Iris pigment epithelial cell (primary cell): ENCODE data around the gene KMT2B.

Experiments used
- DNase-seq: peaks from one replicate; pipeline ENCODE4 v3.0.0-alpha.2; 2011; ENCODE audit warnings: low read depth

Gene KMT2B

DNA sequence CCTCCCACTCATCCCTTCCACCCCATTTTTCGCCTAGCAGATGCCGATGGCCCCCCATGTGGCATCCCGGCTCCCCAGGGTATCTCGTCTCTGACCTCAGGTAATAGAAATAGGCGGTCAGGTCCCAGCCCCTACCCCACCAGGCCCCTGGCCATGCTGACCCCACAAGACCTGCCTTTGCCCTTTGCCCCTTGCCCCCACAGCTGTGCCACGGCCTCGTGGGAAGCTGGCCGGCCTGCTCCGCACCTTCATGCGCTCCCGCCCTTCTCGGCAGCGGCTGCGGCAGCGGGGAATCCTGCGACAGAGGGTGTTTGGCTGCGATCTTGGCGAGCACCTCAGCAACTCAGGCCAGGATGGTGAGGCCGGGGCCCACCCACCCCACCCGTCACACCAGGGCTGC lies 62.9 kb downstream of the KMT2B start:
- no peak for DNase-seq

GRCh38 chr19:35781650-35782049 lies 63.8 kb downstream of the KMT2B start:
- DNase-seq = no peak

- DNase-seq = no peak
Measured at GRCh38 chr19:35782589-35782988, 64.8 kb downstream of the KMT2B start.

GRCh38 chr19:35783469-35784434 lies 65.9 kb downstream of the KMT2B start:
- no peak for DNase-seq

GRCh38 chr19:35784503-35785338 lies 66.9 kb downstream of the KMT2B start:
- DNase-seq = no peak

GRCh38 chr19:35785339-35785627 lies 67.5 kb downstream of the KMT2B start:
- no peak for DNase-seq

DNA sequence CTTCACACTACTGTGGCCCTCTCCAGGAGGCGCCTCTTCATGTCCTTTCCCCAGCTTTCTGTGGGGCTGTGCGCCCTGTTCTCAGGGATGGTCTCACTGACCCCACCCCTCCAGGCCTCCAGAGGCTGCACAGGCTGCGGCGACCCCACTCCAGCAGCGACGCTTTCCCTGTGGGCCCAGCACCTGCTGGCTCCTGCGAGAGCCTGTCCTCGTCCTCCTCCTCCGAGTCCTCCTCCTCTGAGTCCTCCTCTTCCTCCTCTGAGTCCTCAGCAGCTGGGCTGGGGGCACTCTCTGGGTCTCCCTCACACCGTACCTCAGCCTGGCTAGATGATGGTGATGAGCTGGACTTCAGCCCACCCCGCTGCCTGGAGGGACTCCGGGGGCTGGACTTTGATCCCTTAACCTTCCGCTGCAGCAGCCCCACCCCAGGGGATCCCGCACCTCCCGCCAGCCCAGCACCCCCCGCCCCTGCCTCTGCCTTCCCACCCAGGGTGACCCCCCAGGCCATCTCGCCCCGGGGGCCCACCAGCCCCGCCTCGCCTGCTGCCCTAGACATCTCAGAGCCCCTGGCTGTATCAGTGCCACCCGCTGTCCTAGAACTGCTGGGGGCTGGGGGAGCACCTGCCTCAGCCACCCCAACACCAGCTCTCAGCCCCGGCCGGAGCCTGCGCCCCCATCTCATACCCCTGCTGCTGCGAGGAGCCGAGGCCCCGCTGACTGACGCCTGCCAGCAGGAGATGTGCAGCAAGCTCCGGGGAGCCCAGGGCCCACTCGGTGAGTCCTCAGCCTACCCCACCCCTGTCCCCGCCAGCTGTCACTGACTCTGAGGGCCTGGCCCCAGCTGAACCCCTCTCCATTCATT lies 68.7 kb downstream of the KMT2B start:
- DNase-seq = no peak

GRCh38 chr19:35787227-35787799 lies 69.5 kb downstream of the KMT2B start:
- no peak for DNase-seq
